IMR-90 (cell line): ENCODE results near the gene RNASEH2B.

Experiments used
- BHLHE40 ChIP-seq: fragments of 150-350 bp; IDR thresholded peaks from 2 replicates; pipeline ENCODE4 v1.6.1; 2016; ENCODE audit warnings: mild to moderate bottlenecking, low read depth, low read length
- CEBPB ChIP-seq: IDR thresholded peaks from 2 replicates; pipeline ENCODE4 v1.6.1; 2012; ENCODE audit warnings: low read depth, low read length, improper control_type of control experiment
- CHD1 ChIP-seq: IDR thresholded peaks from 2 replicates; pipeline ENCODE4 v1.6.1; 2012; ENCODE audit warnings: low read depth, low read length, improper control_type of control experiment
- CTCF ChIP-seq: conservative IDR thresholded peaks from 2 replicates; pipeline ENCODE4 v1.5.1; 2012; ENCODE audit warnings: mild to moderate bottlenecking, low read depth, low read length, improper control_type of control experiment
- ELK1 ChIP-seq: fragments of 150-350 bp; IDR thresholded peaks from 2 replicates; pipeline ENCODE4 v1.6.1; 2016; ENCODE audit warnings: low read depth, mild to moderate bottlenecking, low read length, moderate library complexity, borderline replicate concordance
- FOS ChIP-seq: fragments of 150-350 bp; IDR thresholded peaks from 2 replicates; pipeline ENCODE4 v1.6.1; 2016; ENCODE audit warnings: low read depth, low read length
- MAZ ChIP-seq: IDR thresholded peaks from 2 replicates; pipeline ENCODE4 v1.6.1; 2012; ENCODE audit warnings: low read depth, mild to moderate bottlenecking, low read length, improper control_type of control experiment, moderate library complexity, borderline replicate concordance
- MXI1 ChIP-seq: IDR thresholded peaks from 2 replicates; pipeline ENCODE4 v1.6.1; 2012; ENCODE audit warnings: low read depth, mild to moderate bottlenecking, low read length, moderate library complexity, borderline replicate concordance
- POLR2A ChIP-seq: IDR thresholded peaks from 2 replicates; pipeline ENCODE4 v1.6.1; 2012; ENCODE audit warnings: mild to moderate bottlenecking, low read depth, low read length
- RAD21 ChIP-seq: IDR thresholded peaks from 2 replicates; pipeline ENCODE4 v1.6.1; 2012; ENCODE audit warnings: low read length, improper control_type of control experiment
- SMC3 ChIP-seq: fragments of 150-350 bp; IDR thresholded peaks from 2 replicates; pipeline ENCODE4 v1.6.1; 2016; ENCODE audit warnings: low read depth, mild to moderate bottlenecking, antibody characterized with exemption, low read length, moderate library complexity
- TF ChIP-seq, protein P1 (sequence below): fragments of 150-350 bp; IDR thresholded peaks from 2 replicates; pipeline ENCODE4 v1.6.1; 2017; ENCODE audit warnings: mild to moderate bottlenecking, antibody characterized with exemption, low read length, low read depth

DNA sequence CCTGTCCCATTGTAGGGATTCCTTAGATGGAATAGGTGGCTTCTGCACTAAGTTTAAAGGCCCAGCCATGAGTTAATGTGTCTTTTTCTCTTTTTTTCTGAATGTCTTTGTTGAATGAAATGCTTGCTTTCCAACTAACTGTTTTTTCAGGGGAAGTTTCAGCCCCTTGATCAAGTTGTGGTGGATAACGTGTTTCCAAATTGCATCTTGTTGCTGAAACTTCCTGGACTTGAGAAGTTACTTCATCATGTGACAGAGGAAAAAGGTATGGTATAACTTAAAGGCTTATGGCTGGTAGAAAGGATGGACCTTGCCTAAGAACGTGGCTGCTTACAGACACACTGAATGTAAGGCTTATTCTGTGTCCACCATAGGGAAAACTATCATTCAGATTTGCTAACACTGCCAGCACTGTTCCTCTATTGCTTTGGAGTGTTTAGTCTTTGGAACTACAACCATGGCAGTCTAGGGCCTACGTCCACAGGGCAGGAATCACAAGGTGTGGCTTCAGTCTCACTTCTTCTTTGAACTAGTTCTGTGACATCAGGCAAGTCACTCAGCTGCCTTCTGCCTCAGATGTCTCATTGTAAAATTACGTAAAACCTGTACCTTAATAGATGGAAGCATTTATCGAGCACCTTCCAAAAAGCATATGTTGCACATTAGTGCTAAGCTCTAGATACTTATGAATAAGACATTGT is 25.3 kb downstream of the RNASEH2B start:
- no peak for TF ChIP-seq MXI1
- no peak for TF ChIP-seq CTCF
- no peak for TF ChIP-seq ELK1
- TF ChIP-seq POLR2A = no peak
- no peak for TF ChIP-seq SMC3
- TF ChIP-seq MAZ = no peak
- no peak for TF ChIP-seq CHD1
- TF ChIP-seq BHLHE40 = no peak
- TF ChIP-seq CEBPB = no peak
- TF ChIP-seq, protein P1, sequence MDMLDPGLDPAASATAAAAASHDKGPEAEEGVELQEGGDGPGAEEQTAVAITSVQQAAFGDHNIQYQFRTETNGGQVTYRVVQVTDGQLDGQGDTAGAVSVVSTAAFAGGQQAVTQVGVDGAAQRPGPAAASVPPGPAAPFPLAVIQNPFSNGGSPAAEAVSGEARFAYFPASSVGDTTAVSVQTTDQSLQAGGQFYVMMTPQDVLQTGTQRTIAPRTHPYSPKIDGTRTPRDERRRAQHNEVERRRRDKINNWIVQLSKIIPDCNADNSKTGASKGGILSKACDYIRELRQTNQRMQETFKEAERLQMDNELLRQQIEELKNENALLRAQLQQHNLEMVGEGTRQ = no peak
- TF ChIP-seq RAD21 = no peak
- no peak for TF ChIP-seq FOS
